ENCODE data around the gene GADL1. TPM values are rescaled to one million over a fixed set of nuclear protein-coding genes. Genes with fewer than 3 reads are reported as not detected.

GADL1 gene
- total RNA-seq, 4 donors from 2014 or later, result not detected

DNA sequence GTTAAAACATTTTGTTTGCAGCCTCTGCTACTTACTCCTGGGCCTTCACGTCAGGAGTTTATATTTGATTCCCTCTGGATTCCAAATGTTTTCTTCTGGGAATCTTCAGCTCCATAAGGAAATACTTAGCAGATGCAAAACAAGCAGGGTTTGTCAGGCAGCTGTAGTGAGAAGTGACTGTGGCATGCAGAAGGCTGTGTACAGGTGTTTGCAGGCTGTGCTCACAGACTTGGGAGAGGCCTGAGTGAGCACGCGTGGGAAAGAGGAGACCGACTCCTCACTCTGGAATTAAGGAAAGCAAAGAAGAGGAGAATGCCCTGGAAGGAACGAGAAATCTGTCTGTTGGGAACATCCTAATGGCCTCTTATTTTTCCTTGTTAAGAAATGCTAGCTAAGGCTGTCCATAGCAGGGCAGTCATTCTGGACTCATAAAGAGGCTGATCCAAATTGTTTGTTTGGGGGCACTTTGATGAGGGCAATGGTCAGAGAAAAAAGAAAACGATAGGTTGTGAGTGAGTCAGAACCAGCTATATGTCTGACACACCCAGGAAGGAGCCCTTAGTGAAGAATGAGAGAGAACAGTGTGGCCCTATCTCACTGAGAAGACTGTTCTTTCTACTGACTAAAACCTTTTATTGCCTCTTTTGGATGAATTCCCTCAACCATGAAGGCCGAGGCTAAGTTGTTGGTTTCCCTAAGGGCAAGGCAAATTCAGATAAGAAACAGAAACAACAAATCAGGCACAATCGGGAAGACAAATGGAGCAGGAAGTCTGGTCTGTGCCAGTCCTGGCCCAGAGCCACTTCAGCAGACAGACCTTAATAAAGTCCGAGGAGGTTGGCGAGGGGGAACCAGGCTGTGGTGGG, 205.5 kb downstream of the GADL1 start:
- intact Hi-C loops (cut with DNase I), result no loop called here
- Histone ChIP-seq H3K27ac (peak overlapping the region; percentile 60 to 71 (median 68)), H3K9me3 (no peaks in the 10 kb centered on the region), H3K4me1 (peaks cover 10 to 89% (median 27%) of the 10 kb centered on the region in 3 donors), H3K27me3 (no peaks in the 10 kb centered on the region), H3K4me3 (no peak overlapping the region), H3K36me3 (peaks cover 0 to 45% (median 0%) of the 10 kb centered on the region in 3 donors)
- WGBS, 2 donors, result 39 to 46% methylated on average over 10 of the region's 10 CpGs
- TF ChIP-seq POLR2A (IDR thresholded peaks at IDR 0.05) (no peak), CTCF (IDR thresholded peaks at IDR 0.05) (no peak)
- DNase-seq, result no peak

- DNase-seq, result no peak
- 94% methylated on average over 7 to 8 of the region's 8 CpGs for WGBS, 2 donors
- no peaks in the 10 kb centered on the region for H3K9me3 ChIP-seq
- peak overlapping the region in 3 of 4 donors; percentile 66 to 71 (median 69) for H3K27ac ChIP-seq
- H3K36me3 ChIP-seq, result peaks cover 0 to 45% (median 0%) of the 10 kb centered on the region in 3 donors
- no peak for TF ChIP-seq POLR2A (IDR thresholded peaks at IDR 0.05)
- TF ChIP-seq CTCF (IDR thresholded peaks at IDR 0.05), result no peak
- peaks cover 10 to 91% (median 32%) of the 10 kb centered on the region in 3 donors for H3K4me1 ChIP-seq
- no peak overlapping the region for H3K4me3 ChIP-seq
- no peaks in the 10 kb centered on the region for H3K27me3 ChIP-seq
- intact Hi-C loops (cut with DNase I), result no loop called here
Measured at GRCh38 chr3:30687930-30688570, 206.4 kb downstream of the GADL1 start.

DNA sequence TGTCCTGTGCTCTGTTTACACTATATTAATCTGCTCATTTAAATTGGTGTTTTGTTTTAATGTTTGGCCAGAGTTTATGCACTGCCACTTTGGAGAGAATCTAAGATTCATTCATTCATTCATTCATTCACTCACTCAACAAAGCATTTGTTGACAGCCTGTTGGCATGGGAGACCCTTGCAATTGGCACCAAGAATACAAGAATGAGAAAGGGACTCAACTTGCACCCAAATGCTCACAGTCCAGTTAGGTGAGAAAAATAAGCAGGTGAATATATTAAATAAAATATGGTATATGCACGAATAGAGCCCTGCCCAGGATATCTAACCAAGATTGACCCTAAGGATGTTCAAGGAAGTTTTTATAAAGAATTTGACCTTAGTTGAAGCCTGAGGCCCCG, 207.7 kb downstream of the GADL1 start:
- intact Hi-C loops (cut with DNase I), result no loop called here
- Histone ChIP-seq H3K27ac (no peak overlapping the region), H3K9me3 (no peaks in the 10 kb centered on the region), H3K36me3 (peaks cover 0 to 32% (median 0%) of the 10 kb centered on the region in 3 donors), H3K4me1 (peaks cover 10 to 94% (median 44%) of the 10 kb centered on the region in 3 donors), H3K27me3 (no peaks in the 10 kb centered on the region), H3K4me3 (no peak overlapping the region)
- DNase-seq, result no peak
- WGBS, 2 donors, result 50 to 65% methylated on average over 2 of the region's 2 CpGs
- TF ChIP-seq POLR2A (IDR thresholded peaks at IDR 0.05) (no peak), CTCF (IDR thresholded peaks at IDR 0.05) (no peak)

GRCh38 chr3:30686176-30686575, 208.3 kb downstream of the GADL1 start:
- TF ChIP-seq POLR2A (IDR thresholded peaks at IDR 0.05), result no peak
- no peak for TF ChIP-seq CTCF (IDR thresholded peaks at IDR 0.05)
- Histone ChIP-seq H3K9me3 (no peaks in the 10 kb centered on the region), H3K4me1 (peaks cover 10 to 94% (median 47%) of the 10 kb centered on the region in 3 donors), H3K27ac (no peak overlapping the region), H3K27me3 (no peaks in the 10 kb centered on the region), H3K36me3 (peaks cover 0 to 26% (median 0%) of the 10 kb centered on the region in 3 donors), H3K4me3 (no peak overlapping the region)
- WGBS, 2 donors, result 79 to 94% methylated on average over 2 of the region's 2 CpGs
- intact Hi-C loops (cut with DNase I), result no loop called here
- DNase-seq, result no peak

- peak overlapping the region in 1 of 4 donors; percentile 7 for H3K27ac ChIP-seq
Measured at GRCh38 chr3:30685267-30685667, 209.2 kb downstream of the GADL1 start.

More at GRCh38 chr3:30685267-30685667, 209.2 kb downstream of the GADL1 start:
- DNase-seq, result no peak
- TF ChIP-seq CTCF (IDR thresholded peaks at IDR 0.05) (no peak), POLR2A (IDR thresholded peaks at IDR 0.05) (no peak)
- intact Hi-C loops (cut with DNase I), result no loop called here
- Histone ChIP-seq H3K4me1 (peaks cover 10 to 94% (median 54%) of the 10 kb centered on the region in 3 donors), H3K9me3 (no peaks in the 10 kb centered on the region), H3K27me3 (no peaks in the 10 kb centered on the region), H3K4me3 (no peak overlapping the region), H3K36me3 (peaks cover 0 to 17% (median 0%) of the 10 kb centered on the region in 3 donors)
- WGBS, 2 donors, result 71 to 83% methylated on average over 1 to 2 of the region's 2 CpGs
